ENCODE measurements around the gene IL17RA. TPM values are rescaled to one million over a fixed set of nuclear protein-coding genes. Genes with fewer than 3 reads are reported as not detected.

Gene IL17RA
- polyA plus RNA-seq, 1 experiment, result 20.3 TPM

DNA sequence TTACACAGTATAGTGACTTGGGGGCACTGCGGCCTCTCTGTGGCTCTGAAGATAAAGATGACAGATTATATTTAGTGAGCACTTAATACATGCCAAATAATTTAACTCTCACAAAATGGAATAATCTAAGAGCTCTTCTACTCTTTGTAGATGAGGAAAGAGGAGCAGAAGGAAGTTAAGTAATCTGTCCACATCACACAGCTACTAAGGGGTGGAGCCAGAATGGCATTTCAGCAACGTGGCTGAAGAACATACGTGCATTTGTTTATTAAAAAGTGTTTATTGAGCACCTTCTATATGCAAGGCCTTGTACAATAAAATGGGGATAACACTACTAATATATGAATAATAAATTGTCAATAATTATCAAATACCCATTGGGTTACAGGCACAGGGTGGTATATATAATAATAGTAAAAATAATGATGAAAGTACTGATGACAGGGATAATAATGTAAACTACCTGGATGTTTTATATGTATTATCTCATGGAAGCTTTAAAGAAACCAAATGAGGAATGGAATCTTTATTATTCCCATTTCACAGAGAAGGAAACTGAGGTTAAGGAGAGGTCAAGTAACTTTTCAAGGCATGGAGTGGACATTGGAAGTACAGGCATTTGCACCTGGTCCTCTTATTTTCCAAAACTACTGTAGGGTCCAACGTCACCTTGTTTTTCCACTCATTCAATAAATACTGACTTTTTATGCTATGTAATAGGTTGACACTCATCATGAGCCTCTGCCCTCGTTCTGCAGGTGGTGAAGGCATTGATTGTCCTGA lies 38.0 kb upstream of the IL17RA start:
- TF ChIP-seq, protein P1, sequence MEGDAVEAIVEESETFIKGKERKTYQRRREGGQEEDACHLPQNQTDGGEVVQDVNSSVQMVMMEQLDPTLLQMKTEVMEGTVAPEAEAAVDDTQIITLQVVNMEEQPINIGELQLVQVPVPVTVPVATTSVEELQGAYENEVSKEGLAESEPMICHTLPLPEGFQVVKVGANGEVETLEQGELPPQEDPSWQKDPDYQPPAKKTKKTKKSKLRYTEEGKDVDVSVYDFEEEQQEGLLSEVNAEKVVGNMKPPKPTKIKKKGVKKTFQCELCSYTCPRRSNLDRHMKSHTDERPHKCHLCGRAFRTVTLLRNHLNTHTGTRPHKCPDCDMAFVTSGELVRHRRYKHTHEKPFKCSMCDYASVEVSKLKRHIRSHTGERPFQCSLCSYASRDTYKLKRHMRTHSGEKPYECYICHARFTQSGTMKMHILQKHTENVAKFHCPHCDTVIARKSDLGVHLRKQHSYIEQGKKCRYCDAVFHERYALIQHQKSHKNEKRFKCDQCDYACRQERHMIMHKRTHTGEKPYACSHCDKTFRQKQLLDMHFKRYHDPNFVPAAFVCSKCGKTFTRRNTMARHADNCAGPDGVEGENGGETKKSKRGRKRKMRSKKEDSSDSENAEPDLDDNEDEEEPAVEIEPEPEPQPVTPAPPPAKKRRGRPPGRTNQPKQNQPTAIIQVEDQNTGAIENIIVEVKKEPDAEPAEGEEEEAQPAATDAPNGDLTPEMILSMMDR (IDR thresholded peaks at IDR 0.05; ENCODE audit: low read depth, low read length), result no peak
- POLR2A ChIA-PET, result no interaction called here
- DNase-seq (ENCODE audit: low read depth, low spot score), result no peak
- Histone ChIP-seq H3K9me3 (ENCODE audit: control insufficient read depth, insufficient read depth, low read length) (no peaks in the 10 kb centered on the region), H3K27ac (ENCODE audit: low read depth, low read length) (no peak overlapping the region), H3K27me3 (ENCODE audit: control insufficient read depth, insufficient read depth, low read length) (no peaks in the 10 kb centered on the region), H3K4me3 (ENCODE audit: low read depth, low read length) (no peak overlapping the region)
- CTCF ChIA-PET, result interaction anchor here (1.8 kb wide), 1 partner anchor 11 kb away, joined by 7 read pairs; no protein-coding TSS in a partner anchor

GRCh38 chr22:17047656-17048055 lies 37.1 kb upstream of the IL17RA start:
- TF ChIP-seq, protein P1 (IDR thresholded peaks at IDR 0.05; ENCODE audit: low read depth, low read length), result no peak
- Histone ChIP-seq H3K27me3 (ENCODE audit: control insufficient read depth, insufficient read depth, low read length) (no peaks in the 10 kb centered on the region), H3K27ac (ENCODE audit: low read depth, low read length) (no peak overlapping the region), H3K9me3 (ENCODE audit: control insufficient read depth, insufficient read depth, low read length) (no peaks in the 10 kb centered on the region), H3K4me3 (ENCODE audit: low read depth, low read length) (no peak overlapping the region)
- CTCF ChIA-PET, result interaction anchor here (1.8 kb wide), 1 partner anchor 10 kb away, joined by 7 read pairs; no protein-coding TSS in a partner anchor
- DNase-seq (ENCODE audit: low read depth, low spot score), result no peak
- POLR2A ChIA-PET, result no interaction called here

- H3K27me3 ChIP-seq (ENCODE audit: control insufficient read depth, insufficient read depth, low read length), result no peaks in the 10 kb centered on the region
- TF ChIP-seq, protein P1 (IDR thresholded peaks at IDR 0.05; ENCODE audit: low read depth, low read length), result no peak
- ChIA-PET CTCF (no interaction called here), POLR2A (no interaction called here)
- no peak overlapping the region for H3K27ac ChIP-seq (ENCODE audit: low read depth, low read length)
- DNase-seq (ENCODE audit: low read depth, low spot score), result no peak
- H3K4me3 ChIP-seq (ENCODE audit: low read depth, low read length), result no peak overlapping the region
- H3K9me3 ChIP-seq (ENCODE audit: control insufficient read depth, insufficient read depth, low read length), result no peaks in the 10 kb centered on the region
Observed at GRCh38 chr22:17056058-17056457, 28.7 kb upstream of the IL17RA start.

GRCh38 chr22:17056807-17057206 lies 28.0 kb upstream of the IL17RA start:
- peaks cover 1% of the 10 kb centered on the region for H3K27me3 ChIP-seq (ENCODE audit: control insufficient read depth, insufficient read depth, low read length)
- TF ChIP-seq, protein P1 (IDR thresholded peaks at IDR 0.05; ENCODE audit: low read depth, low read length), result no peak
- DNase-seq (ENCODE audit: low read depth, low spot score), result no peak
- ChIA-PET POLR2A (no interaction called here), CTCF (interaction anchor here (0.9 to 2.8 kb wide), 7 partner anchors 12 to 446 kb away, joined by 3 to 40 read pairs (median 15); no protein-coding TSS in a partner anchor)
- H3K27ac ChIP-seq (ENCODE audit: low read depth, low read length), result no peak overlapping the region
- no peaks in the 10 kb centered on the region for H3K9me3 ChIP-seq (ENCODE audit: control insufficient read depth, insufficient read depth, low read length)
- no peak overlapping the region for H3K4me3 ChIP-seq (ENCODE audit: low read depth, low read length)

Measured in AG04450 (cell line).